NCI-H2107 (cell line): ENCODE data around the gene TIAM1.

ENCODE experiments used
- DNase-seq: peaks from one replicate; lab custom pipeline; 2025; lab: John Stamatoyannopoulos, UW

Gene TIAM1

DNA sequence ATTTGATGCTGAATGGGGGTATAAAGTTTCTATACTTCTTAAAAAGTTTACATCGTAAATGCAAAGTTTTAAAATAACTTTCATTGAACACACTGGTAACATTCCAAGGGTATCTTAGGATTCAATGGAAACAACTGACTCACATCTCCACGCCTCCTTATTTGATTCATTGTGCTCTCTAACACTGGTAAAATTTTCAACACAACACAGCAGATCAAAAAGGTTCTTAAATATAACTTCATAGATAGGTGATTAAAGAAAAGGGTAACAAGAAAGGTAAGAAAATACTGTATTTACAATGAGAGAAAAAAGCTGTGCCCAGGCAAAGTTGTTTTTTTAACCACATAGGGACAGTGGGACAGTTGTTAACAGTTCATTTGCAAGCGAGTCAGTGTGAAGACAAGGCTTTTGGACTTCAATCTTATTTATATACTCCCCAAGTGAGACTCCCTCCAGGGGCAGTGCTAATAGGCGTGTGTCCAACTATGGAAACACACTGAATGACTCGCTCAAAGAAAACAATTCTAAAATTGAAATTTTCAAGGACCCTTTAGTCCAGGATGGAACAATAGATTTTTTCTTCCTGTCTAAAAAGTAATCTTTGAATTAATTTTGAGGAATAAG, 140.5 kb downstream of the TIAM1 start:
- no peak for DNase-seq

DNA sequence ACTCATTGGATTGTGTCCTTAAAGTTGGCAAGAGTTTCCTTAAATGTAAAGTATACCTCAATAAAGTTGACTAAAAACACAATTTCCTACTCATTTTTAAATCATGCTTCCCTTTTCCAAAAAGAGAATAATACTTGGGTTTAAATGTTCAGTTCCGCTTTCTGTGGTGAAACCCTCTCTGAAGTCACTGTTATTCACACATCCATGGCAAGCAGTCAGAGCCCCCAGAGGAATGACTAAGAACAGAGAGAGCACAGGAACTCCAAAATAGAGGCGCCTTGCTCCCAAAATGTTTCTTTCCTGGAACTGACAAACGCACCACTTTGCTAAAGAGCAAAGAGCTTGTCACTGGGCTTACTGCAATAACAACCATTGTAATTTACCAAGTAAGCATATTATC, 142.5 kb downstream of the TIAM1 start:
- no peak for DNase-seq

GRCh38 chr21:31201144-31201543, 142.9 kb downstream of the TIAM1 start:
- no peak for DNase-seq

DNA sequence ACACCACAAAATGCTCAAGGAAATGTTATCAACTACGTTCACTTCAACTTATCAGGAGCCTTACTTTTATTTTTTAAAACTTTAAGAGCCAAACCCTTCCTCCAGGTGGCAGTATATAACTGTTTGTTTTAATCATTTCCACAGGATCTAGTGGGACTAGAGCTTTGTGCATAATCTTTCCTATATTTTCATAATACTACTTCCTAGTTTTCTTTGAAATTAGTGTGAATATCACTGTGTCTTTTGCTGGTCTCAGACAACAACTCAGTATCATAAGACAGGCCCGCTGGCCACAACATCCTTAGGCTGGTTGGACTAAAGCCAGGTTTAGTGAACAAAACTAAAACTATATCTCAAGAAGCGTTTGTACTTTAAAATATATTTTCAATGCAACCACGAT, 145.5 kb downstream of the TIAM1 start:
- no peak for DNase-seq

GRCh38 chr21:31196724-31197123, 147.3 kb downstream of the TIAM1 start:
- DNase-seq = no peak

GRCh38 chr21:31195334-31196015, 148.6 kb downstream of the TIAM1 start:
- DNase-seq = no peak

- no peak for DNase-seq
Measured at GRCh38 chr21:31194510-31195293, 149.4 kb downstream of the TIAM1 start.

DNA sequence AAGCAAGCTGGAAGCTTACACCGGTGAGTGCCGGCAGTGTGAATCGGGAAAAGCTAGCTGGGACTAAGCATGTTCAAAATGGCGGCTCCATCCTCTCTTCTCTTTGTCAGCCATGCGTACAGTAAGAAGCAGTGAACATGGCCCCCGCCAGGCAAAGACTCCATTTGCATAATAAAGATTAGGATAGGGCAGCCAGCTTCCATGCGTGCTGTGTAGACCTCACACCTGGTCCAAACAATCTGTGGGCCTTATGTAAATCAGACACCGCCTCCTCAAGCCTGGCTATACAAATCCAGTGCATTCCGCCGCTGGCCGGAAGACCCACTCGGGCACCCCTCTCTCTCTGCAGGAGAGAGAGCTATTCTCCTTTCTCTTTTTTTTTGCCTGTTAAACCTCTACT, 150.3 kb downstream of the TIAM1 start:
- DNase-seq = no peak

DNA sequence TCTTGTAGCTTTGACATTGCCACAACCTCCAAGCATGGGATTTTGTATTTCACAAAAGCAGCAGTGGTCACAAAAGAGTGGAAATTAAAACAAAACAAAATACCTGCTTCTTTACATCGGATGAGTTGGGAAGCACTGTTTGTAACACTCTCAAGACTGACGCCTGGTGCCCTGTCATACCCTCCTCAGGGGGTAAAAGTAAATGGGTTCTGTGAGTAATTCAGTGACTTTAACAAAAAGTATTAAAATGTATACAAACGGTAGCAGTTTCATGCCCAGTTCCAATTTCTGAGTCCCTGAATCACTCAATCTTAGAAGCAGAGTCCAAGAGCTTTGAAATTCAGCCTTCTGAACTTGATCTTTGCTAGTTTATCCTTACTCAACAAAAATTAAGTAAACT, 152.5 kb downstream of the TIAM1 start:
- no peak for DNase-seq

DNA sequence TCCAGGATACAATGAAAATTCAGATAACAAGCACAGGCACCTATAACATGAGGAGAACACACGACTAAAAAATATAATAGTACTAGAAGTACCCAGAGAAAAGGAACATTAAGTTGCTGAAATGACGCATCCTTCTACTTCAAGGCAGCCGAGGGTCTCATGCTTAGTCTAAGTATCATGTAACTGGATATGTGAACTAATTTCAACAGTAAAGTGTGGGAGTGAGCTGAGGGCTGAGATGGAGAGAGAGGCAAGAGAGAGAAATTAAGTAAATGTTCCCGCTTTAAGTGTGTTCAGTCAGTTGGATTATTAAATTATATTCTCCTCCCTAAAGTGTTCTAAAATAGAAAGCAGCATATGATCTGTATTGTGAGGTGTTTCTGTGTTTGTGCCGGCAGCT, 153.5 kb downstream of the TIAM1 start:
- no peak for DNase-seq

DNA sequence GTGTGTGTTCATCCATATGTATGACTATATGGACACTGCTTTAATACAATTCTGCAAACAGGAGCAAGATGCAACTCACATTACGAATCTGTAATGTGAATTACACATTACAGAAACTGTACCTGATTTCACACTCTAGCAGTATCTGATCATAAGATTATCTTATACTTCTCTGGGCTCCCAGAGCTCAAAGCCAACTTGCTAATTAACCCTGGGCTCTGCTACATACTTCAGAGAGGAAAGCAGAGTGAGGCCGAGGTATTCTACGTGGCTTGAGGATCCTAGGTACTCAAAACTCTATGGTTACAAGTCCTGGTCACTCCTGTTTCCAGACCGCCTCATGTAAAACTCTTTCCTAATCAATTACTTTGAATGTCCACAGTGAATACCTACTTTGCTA, 156.6 kb downstream of the TIAM1 start:
- DNase-seq = no peak

- no peak for DNase-seq
Measured at GRCh38 chr21:31186916-31187315, 157.1 kb downstream of the TIAM1 start.

DNA sequence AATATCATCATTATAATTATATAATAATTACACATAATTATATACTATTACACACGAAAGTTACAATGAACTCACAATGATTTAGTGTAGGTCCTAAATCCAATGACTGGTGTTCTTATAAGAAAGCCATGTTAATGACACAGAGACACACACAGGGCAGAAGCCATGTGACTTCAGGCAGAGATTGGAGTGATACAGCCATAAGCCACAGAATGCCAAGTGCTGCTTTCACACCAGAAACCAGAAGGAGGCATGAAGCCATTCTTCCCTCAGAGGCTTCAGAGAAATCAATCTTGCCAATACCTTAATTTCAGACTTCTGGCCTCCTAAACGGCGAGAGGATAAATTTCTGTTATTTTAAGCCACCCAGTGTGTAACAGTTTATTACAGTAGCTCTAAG, 158.4 kb downstream of the TIAM1 start:
- no peak for DNase-seq

GRCh38 chr21:31184876-31185275, 159.2 kb downstream of the TIAM1 start:
- DNase-seq = no peak

DNA sequence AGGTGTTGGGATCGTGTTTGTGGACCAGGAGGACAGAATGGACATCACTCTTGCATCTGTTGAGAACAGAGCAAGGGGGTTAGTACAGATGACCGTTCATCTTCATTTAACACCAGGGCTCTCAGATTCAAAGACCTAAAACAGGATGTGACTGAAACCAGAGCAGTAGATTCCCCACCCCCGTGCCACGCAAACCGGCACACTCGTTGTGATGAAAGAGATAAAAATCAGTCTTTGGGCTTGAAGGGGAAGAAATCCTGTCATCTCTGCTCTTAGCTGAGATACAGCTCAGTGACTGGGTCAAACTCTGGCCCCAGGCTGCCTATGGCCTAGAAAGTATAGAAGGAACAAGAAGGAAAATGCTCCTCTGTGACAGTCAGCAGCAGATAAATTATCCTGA, 159.6 kb downstream of the TIAM1 start:
- DNase-seq = no peak

GRCh38 chr21:31182231-31183140, 161.6 kb downstream of the TIAM1 start:
- no peak for DNase-seq

DNA sequence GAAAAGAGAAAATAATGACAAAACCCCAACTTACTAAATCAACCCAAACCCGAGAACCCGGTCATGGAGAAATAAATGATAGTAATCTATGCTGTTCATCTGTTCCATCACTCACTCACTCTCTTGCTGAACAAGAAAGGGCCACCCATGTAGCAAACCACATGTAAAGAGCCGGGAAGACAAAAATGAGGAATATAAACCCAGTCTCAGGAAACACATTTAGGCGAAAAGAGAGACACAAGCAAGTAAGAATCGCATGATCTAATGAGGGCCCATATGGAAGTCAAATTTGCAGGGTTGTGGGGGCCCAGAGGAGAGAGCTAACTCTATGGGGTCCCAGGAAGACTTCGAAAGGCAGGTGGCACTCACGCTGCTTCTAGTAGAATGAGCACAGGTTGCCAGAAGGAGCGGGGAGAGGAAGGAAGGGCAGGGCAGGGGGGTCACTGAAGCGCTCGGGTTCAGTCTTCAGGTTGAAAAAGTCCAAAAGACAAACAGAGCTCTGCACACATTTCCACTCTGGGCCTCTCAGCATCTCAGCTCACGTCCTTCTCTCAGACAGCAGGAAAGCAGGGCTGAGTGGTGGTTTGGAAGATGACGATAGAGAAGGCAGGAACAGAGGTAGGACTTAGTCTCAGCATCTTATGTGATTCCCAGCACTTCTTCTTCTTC, 162.8 kb downstream of the TIAM1 start:
- no peak for DNase-seq

DNA sequence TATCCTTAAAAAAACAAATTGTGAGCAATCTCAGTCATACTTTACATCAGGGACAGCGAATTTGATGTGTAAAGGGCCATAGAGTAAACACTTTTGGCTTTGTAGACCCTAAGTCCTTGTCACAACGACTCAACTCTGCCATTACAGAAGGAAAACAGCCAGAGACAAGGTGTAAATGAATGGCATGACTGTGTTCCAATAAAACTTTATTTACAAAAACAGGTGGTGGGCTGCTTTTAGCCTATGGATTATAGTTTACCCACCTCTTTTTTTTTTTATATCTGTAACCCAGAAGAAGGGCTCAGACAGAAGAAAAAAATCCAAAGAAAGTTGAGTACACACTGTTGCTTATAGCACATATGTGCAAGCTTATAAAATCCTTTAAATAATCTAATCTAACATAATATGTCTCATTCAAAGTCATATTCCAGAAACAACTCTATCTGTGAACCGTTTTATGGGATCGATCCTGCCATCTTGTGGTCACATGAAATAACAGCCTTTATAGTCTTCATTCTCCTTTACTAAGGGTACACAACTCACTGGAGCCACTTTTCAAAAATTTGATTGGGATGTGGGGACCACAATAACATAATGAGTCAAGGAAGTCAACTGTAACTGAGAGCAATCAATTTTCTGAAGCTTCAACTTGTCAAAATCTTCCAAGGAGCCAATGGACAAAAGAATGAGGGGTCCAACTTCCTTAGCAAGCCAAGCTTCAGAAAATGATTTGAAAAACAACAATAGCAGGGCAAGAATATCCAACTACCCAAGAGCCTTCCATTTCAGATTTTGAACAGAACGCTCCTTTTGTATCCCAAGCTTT, 163.6 kb downstream of the TIAM1 start:
- peak; percentile 5 for DNase-seq

DNA sequence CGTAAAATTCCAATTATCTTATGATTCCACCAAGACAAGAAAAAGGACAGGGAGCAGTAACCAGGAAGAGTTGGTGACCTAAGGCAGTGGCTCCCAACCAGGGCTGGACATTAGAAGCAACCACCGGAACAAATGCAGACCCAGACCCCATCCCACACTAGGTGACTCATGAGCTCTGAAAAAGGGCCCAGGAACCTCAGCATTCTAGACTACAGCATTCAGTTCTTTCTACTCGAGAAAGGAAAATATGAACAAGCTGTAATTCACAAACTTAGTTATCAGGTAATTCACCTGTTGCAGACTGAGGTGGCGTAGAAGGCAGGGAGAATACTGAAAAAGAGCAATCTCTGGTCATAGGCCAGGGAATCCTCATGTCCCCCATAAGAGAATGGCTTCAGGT, 167.3 kb downstream of the TIAM1 start:
- no peak for DNase-seq

GRCh38 chr21:31176080-31176551, 167.9 kb downstream of the TIAM1 start:
- no peak for DNase-seq
